Stimulated activated naive CD4-positive, alpha-beta T cell (primary cell): ENCODE results near the gene OGFRL1.

Experiments used
- DNase-seq, 6 experiments: peaks; one replicate each; lab custom pipeline; 2025; lab: John Stamatoyannopoulos, UW

Gene OGFRL1

GRCh38 chr6:71287038-71287437 is 1.6 kb upstream of the OGFRL1 start:
- no peak for DNase-seq

- no peak for DNase-seq
Observed at GRCh38 chr6:71287926-71288227, 734 bp upstream of the OGFRL1 start.

- peak in 4 of 6 experiments; percentile 11 to 66 (median 26) for DNase-seq
Observed at GRCh38 chr6:71289039-71289801, 609 bp downstream of the OGFRL1 start.

- no peak for DNase-seq
Observed at GRCh38 chr6:71289802-71290175, 1.2 kb downstream of the OGFRL1 start.

GRCh38 chr6:71290611-71291010 is 2.0 kb downstream of the OGFRL1 start:
- DNase-seq: no peak

- DNase-seq: no peak
Observed at GRCh38 chr6:71292001-71292400, 3.4 kb downstream of the OGFRL1 start.

- no peak for DNase-seq
Observed at GRCh38 chr6:71294121-71294523, 5.5 kb downstream of the OGFRL1 start.

- DNase-seq: no peak
Observed at GRCh38 chr6:71298459-71298858, 9.8 kb downstream of the OGFRL1 start.

- DNase-seq: no peak
Observed at GRCh38 chr6:71299541-71300470, 11.2 kb downstream of the OGFRL1 start.

- no peak for DNase-seq
Observed at GRCh38 chr6:71300561-71301168, 12.1 kb downstream of the OGFRL1 start.

GRCh38 chr6:71301546-71301945 is 12.9 kb downstream of the OGFRL1 start:
- DNase-seq: no peak

- DNase-seq: no peak
Observed at GRCh38 chr6:71309656-71310055, 21.0 kb downstream of the OGFRL1 start.

- no peak for DNase-seq
Observed at GRCh38 chr6:71310261-71310660, 21.6 kb downstream of the OGFRL1 start.

GRCh38 chr6:71312089-71312488 is 23.5 kb downstream of the OGFRL1 start:
- DNase-seq: no peak

GRCh38 chr6:71317441-71317840 is 28.8 kb downstream of the OGFRL1 start:
- no peak for DNase-seq

- no peak for DNase-seq
Observed at GRCh38 chr6:71320041-71320440, 31.4 kb downstream of the OGFRL1 start.

- DNase-seq: no peak
Observed at GRCh38 chr6:71321314-71321713, 32.7 kb downstream of the OGFRL1 start.

- DNase-seq: no peak
Observed at GRCh38 chr6:71324194-71324785, 35.7 kb downstream of the OGFRL1 start.

GRCh38 chr6:71326611-71327010 is 38.0 kb downstream of the OGFRL1 start:
- DNase-seq: no peak

GRCh38 chr6:71330501-71330900 is 41.9 kb downstream of the OGFRL1 start:
- DNase-seq: no peak

GRCh38 chr6:71332012-71332411 is 43.4 kb downstream of the OGFRL1 start:
- no peak for DNase-seq

- DNase-seq: no peak
Observed at GRCh38 chr6:71333050-71333449, 44.4 kb downstream of the OGFRL1 start.

GRCh38 chr6:71333697-71334096 is 45.1 kb downstream of the OGFRL1 start:
- DNase-seq: no peak
